DMS153 (cell line): Measurements from ENCODE around the gene ZNF562.

ENCODE experiments used
- DNase-seq: peaks from one replicate; lab custom pipeline; 2025; lab: John Stamatoyannopoulos, UW

ZNF562 gene

GRCh38 chr19:9641810-9642209 is 33.1 kb downstream of the ZNF562 start:
- DNase-seq: no peak

- DNase-seq: no peak
Observed at GRCh38 chr19:9640956-9641355, 33.9 kb downstream of the ZNF562 start.

GRCh38 chr19:9636018-9636417 is 38.9 kb downstream of the ZNF562 start:
- DNase-seq: no peak

- no peak for DNase-seq
Observed at GRCh38 chr19:9627856-9628255, 47.0 kb downstream of the ZNF562 start.

- no peak for DNase-seq
Observed at GRCh38 chr19:9622531-9622930, 52.4 kb downstream of the ZNF562 start.

- peak; percentile 58 for DNase-seq
Observed at GRCh38 chr19:9621156-9622037, 53.5 kb downstream of the ZNF562 start, which contains the start of gene ZNF561. TSS of gene ZNF561 (minus strand) at chr19:9621232. CDS start at chr19:9619456, 1,776 bp downstream.

GRCh38 chr19:9620842-9621155 is 54.1 kb downstream of the ZNF562 start:
- no peak for DNase-seq

GRCh38 chr19:9615844-9616243 is 59.1 kb downstream of the ZNF562 start:
- no peak for DNase-seq

GRCh38 chr19:9610484-9611113 is 64.3 kb downstream of the ZNF562 start:
- no peak for DNase-seq

GRCh38 chr19:9608912-9609311 is 66.0 kb downstream of the ZNF562 start:
- no peak for DNase-seq

- no peak for DNase-seq
Observed at GRCh38 chr19:9597027-9597426, 77.9 kb downstream of the ZNF562 start.
